Globus pallidus (tissue), 1 donor: ENCODE data around the gene OBSCN.
"Not testable (repeated sequence)": the region's sequence is repeated elsewhere in the genome, so short reads cannot be mapped to it uniquely, and the experiment has no call there.

Experiments
- DNase-seq: peaks from one replicate; pipeline ENCODE4 v3.0.0-alpha.2; 2015; ENCODE audit warnings: low spot score

The OBSCN gene

DNA sequence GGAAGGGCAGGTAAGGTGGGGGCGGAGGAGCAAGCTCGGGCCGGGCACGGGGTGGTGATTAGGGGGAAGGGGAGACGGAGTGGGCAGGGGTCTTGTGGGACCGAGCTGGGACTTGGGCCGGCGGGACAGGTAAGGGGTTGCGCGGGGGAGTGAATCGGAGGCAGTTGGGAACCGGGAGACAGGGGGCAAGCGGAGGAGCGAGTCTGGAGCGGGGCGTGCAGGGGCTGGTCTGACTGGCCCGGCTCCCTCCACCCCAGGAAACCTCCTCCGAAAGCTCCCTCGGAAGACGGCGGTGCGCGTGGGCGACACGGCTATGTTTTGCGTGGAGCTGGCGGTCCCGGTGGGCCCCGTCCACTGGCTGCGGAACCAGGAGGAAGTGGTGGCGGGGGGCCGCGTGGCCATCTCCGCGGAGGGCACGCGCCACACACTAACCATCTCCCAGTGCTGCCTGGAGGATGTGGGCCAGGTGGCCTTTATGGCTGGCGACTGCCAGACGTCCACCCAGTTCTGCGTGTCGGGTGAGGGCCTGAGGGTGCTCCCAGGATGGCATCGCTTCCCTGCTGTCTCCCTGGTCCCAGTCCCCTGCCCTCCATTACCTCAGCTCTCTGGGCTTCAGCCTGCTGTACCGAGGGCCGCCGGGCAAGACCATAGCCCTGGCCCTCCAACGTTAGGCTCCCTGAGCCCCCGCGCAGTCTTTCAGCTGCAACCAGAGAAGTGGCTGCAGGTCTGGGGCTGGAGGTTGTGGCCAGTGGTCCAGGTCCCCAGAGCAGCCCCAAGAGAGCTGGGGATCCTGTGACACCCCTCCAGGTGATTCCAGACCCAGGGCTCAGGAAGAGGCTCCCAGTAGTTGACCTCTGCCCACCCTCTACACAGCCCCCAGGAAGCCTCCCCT lies 6.3 kb downstream of the OBSCN start:
- no peak for DNase-seq

DNA sequence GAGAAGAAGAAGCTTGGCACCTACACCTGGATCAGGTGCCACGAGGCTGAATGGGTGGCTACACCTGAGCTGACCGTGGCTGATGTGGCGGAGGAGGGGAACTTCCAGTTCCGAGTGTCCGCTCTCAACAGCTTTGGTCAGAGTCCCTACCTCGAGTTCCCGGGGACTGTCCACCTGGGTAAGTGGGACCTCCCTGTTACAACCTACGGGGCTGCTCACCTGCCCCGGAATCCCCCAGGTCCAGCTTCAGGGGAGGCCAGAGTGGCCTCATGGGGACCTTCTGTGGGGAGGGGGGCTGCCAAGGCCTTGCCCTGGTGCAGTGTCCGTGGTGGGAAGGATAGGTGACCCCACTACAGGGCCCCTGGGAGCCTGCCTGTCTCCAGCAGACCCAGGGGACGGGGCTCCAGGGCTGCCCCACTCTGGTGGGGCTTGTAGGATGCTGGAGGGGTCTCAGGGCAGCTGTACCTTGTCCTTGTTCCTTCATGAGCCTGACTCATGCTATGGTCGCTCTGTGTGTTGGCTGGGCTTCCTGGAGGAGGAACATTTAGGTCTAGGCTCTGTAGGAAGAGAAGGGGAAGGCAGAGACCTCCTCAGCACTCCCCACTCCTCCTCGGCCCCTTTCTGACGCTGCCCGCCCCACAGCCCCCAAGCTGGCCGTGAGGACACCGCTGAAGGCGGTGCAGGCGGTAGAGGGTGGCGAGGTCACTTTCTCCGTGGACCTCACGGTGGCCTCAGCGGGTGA lies 7.2 kb downstream of the OBSCN start:
- DNase-seq: no peak

DNA sequence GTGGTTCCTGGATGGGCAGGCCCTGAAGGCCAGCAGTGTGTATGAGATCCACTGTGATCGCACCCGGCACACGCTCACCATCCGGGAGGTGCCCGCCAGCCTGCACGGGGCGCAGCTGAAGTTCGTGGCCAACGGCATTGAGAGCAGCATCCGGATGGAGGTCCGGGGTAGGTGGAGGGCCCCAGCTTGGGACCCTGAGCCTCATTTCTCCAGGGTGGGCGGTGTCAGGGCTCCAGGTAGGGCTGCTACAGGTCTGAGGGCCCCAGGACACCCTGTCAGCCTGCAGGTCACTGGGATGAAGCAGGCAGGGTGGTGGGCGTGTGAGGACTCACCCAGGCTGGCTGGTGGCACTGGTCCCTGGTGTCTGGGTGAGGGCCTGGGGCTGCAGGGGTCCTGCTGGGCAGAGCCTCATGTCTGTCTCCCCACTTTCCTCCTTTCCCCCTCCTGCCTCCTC lies 7.8 kb downstream of the OBSCN start:
- no peak for DNase-seq

DNA sequence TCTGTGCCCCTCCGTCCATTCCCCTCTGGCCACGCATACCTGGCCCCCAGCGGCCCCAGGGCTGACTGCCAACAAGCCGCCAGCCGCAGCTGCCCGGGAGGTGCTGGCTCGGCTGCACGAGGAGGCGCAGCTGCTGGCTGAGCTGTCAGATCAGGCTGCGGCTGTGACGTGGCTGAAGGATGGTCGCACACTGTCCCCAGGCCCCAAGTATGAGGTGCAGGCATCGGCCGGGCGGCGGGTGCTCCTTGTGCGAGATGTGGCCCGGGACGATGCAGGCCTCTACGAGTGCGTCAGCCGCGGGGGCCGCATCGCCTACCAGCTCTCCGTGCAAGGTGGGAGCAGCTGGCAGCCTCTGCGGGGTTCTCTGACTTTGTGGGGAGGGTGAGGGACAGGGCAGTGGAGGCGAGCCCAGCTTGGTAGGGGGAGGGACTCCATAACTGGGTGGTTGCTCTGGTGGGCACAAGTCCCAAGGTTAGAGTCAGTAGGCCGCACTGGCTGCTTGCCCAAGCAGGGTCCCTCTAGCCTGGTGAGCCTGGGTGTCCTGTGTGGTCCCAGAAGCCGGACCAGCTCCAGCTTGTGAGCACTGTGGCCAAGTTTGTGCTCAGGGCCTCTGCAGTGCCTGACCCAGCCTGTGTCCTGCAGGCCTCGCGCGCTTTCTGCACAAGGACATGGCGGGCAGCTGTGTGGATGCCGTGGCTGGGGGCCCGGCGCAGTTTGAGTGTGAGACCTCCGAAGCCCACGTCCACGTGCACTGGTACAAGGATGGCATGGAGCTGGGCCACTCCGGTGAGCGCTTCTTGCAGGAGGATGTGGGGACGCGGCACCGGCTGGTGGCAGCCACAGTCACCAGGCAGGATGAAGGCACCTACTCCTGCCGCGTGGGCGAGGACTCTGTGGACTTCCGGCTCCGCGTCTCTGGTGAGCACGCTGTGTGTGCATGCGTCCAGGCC lies 8.8 kb downstream of the OBSCN start:
- no peak for DNase-seq

DNA sequence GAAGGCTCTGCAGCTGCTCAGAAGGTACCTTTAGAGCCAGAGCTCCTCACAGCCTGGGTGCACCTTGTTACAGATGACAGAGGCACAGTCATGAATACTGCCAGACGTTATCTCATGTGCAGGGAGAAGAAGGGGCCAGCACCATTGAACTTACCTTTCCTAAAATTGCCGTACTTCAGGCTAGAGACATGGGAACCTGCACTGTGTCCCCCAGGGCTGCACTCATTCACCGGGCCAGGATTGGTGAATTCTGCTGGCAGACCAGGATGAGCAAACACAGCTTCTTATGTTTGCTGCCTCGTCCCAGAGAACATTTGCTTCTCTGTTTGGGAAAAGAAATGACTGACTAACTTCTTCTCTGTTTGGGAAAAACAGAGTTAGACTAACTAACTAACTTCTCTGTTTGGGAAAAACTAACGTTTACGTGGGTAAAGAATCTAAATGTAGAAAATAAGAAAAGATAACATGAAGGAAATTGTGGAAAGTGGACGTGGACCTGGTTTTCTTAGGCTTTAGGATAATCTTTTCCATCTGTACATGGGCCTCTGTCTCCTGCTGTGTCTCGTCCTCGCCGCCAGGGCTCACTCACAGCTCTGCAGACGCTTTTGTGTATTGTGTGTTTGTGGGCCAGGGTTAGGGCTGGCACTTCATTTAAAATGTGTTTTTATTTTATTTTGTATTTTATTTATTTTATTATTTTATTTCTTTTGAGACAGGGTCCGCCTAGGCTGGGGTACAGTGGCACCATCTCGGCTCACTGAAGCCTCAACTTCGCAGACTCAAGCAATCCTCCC lies 9.9 kb downstream of the OBSCN start:
- no peak for DNase-seq

DNA sequence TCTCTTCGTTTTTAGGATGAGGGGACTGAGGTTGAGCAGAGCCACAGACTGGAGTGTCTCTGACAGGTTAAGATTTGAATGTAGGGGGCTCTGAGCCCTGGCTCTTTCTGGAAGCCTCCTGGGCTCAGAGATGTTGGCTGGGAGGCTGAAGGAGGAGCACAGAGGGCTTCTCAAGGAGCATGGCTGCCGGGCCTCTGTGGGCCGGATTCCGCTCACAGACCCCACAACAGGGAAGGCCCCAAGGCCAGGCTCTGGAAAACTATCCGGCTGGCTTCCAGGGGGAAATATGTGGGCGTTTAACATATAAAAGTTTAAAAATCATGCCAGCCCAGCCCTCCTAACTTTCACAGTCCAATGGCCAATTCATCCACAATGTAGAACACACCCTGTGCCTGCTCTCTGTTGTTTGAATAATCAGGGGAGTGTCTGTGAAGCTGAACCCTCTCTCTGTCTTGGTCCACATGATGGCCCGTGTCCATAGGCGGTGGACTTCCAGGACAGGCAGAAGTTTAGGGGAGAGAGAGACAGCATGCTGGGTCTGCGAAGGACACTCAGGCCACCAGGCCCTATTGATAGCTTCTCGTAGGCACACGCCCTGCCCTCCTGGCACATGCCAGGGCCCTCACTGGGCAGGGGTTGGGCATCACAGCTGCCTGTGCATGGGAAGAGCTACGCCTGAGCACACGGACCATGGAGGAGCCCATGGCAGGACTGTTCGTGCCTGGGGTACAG lies 10.8 kb downstream of the OBSCN start:
- DNase-seq: no peak

DNA sequence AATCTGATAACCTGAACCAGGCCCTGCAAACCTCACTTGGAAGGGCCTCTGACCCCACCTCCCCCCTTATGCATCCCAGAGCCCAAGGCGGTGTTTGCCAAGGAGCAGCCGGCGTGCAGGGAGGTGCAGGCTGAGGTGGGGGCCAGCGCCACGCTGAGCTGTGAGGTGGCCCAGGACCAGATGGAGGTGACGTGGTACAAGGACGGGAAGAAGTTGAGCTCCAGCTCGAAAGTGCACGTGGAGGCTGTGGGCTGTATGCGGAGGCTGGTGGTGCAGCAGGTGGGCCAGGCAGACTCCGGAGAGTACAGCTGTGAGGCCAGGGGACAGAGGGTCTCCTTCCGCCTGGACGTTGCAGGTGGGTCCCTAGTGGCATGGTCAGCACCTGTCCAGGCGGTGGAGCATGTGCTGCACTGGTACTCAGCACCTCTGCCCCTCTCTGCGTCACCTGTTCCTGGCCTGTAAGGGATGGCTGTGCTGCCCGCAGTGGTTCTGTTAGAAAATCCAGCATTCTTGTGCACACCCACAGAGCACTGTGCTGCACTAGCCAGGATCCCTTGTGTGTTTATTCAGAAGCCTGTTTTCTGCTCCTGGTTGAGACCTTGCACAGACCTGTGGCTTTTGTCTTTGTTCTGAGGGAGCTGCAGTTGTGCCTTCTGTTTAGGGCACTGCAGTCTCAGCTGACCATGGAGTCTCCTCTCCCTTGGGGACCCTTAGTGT lies 11.6 kb downstream of the OBSCN start:
- DNase-seq: no peak

DNA sequence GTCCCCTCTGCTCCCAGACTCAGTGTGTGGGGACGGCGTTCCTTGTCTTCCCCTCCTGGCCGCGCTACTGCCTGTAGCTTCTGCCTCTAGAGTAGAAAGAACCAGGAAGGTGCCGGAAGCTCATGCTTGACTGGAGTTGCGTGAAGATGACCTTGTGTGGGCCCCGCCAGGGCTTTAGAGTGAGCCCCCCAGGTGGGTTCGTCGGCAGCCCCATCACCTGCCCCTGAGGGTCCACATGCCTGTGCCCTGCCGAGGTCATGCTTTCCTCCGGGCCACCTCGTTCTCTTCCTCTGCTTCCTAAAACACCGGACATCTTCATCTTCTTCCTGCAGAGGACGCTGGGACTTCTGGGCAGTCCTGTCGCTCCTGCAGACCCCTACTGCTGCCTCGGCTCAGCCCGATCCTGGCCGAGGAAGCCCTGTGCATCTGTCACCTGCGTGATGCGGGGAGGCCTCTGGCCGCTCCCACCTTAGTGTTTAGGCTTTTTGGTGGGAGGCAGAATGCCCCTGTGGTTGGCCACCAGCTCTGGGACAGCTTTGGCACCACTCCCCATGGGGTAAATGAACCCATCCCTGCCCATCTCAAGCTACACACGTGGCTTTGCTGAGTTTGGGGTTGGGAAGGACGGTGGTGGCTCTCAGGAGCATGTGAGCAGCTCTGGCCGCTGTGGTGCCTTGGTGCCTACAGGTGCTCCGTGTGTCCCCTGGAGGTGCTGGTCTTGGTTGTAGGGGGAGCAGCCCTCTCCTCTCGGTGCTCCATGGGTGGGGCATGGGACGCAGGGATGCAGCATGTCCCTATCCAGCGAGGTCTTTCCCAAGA lies 12.3 kb downstream of the OBSCN start:
- no peak for DNase-seq

DNA sequence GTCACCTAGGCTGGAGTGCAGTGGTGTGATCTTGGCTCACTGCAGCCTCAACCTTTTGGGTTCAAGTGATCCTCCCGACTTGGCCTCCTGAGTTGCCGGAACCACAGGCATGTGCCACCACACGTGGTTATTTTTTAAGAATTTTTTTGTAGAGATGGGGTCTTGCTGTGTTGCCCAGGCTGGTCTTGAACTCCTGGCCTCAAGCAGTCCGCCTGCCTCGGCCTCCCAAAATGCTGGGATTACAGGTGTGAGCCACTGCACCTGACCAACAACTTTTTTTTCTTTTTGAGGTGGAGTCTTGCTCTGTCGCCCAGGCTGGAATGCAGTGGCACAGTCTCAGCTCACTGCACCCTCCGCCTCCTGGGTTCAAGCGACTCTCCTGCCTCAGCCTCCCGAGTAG lies 13.3 kb downstream of the OBSCN start:
- not testable (repeated sequence) for DNase-seq

DNA sequence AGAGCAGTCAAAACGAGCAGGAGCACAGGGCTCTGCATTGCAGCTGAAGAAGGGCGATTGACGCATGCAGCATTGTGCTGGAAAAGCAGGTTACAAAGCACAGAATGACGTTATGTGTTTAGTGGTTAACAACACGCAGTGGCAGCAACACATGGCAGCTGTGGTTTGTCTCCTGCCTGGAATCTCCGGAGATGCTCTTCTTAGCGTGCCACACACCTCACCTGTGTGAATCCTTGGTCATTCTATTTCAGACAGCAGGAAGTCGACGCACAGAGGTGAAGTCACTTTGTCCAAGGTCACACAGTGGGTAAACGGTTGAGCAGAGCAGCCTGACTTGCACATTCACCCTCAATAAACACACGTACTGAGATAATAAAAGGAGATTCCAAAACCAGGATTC lies 14.7 kb downstream of the OBSCN start:
- no peak for DNase-seq

DNA sequence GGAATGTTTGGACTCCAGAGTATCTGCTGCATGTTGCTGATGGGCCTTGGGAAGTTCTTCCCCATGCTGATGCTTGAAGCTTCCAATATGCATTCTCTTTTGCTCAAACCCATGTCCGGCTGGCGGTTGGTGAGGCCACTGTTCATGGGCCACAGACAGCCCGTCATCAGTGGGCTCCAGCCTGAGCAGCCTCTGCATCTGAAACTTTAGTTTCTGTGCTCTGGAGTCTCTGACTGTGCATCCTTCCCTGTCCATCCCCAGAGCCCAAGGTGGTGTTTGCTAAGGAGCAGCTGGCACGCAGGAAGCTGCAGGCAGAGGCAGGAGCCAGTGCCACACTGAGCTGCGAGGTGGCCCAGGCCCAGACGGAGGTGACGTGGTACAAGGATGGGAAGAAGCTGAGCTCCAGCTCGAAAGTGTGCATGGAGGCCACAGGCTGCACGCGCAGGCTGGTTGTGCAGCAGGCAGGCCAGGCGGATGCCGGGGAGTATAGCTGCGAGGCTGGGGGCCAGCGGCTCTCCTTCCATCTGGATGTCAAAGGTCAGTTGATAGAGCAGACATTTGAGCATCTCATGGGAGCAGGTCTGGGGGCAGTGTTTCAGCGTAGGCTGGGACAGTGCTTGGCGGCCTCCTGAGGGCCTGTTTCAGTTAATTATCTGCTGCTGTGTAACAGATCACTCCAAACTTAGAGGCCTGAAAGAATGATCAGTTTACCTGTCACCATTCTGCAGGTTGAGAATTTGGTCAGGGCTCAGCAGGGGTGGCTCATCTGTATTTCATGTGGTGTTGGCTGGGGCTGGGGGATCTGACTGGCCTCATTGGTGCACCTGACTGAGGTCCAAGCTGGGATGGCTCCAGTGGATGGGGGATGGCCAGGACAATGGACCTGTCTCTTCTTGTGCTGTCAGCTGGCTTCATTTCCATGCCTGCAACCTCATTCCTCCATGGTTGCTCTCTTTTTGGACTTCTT lies 16.6 kb downstream of the OBSCN start:
- no peak for DNase-seq

DNA sequence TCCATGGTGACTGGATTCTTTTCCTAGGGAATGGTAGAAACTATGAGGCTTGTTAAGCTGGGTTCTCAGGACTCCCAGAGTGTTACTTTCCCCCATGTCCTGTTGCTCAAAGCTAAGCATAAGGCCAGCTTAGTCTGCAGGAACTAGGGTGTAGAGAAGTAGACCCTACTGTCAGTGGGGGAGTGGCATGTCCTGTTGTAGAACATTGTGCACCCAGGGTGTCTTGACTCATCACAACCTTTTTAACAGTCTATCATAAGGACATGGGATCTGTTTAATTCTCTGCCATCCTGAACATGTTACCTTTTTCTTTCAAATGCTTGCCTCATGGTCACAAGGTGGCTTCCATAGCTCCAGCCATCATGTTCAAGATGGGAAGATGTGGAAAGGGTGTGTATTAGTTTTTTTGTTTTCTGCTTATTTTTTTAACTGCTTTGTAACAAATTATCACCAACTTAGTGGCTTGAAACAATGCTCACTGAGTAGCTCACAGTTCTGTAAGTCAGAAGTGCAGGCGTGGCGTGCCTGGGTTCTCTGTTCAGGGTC lies 17.4 kb downstream of the OBSCN start:
- DNase-seq: no peak

DNA sequence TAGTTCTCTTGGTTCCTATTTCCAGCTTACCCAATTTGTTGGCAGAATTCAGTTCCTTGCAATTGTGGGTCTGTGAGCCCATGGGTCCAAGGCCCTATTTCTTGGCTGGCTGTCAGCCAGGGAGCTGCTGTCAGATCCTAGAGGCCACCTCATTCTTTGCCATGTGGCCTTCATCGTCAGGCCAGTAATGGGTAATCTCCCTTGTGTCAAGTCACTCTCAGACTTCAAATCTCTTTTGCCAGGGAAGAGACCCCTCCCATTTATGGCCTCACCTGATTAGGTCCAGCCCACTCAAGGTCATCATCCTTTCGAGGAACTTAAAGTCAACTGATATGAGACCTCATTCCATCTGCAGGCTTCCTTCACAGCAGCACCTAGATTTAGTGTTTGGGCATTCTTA lies 17.9 kb downstream of the OBSCN start:
- no peak for DNase-seq

DNA sequence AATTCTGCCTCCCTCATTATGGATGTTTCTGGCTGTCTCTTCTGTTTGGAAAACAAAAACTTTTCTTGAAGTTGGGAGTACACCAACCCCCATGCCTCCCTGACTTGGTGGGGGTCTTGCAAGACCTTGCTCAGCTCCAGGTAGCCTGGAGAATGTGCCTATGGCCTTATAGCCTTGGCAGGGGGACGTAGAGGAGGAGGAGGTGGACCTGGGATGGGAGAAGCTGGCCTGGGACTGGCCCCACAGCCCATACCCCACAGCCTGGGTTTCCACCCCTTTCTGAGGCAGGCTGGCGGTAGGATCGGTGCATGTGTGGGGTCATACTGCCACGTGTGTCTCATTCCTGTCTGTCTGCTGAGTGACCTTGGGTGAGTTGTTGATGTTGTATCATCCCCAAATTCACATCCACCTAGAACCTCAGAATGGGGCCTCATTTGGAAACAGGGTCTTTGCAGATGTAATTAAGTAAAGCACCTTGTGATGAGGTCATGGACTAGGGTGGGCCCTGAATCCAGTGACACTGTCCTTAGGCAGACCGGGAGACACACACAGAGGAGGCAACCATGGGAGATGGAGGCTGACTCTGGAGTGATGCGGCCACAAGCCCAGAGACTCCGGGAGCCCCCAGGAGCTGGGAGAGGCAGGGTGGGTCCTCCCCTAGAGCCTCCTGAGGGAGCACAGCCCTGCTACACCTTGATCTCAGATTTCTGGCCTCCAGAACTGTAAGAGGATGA lies 18.5 kb downstream of the OBSCN start:
- no peak for DNase-seq

DNA sequence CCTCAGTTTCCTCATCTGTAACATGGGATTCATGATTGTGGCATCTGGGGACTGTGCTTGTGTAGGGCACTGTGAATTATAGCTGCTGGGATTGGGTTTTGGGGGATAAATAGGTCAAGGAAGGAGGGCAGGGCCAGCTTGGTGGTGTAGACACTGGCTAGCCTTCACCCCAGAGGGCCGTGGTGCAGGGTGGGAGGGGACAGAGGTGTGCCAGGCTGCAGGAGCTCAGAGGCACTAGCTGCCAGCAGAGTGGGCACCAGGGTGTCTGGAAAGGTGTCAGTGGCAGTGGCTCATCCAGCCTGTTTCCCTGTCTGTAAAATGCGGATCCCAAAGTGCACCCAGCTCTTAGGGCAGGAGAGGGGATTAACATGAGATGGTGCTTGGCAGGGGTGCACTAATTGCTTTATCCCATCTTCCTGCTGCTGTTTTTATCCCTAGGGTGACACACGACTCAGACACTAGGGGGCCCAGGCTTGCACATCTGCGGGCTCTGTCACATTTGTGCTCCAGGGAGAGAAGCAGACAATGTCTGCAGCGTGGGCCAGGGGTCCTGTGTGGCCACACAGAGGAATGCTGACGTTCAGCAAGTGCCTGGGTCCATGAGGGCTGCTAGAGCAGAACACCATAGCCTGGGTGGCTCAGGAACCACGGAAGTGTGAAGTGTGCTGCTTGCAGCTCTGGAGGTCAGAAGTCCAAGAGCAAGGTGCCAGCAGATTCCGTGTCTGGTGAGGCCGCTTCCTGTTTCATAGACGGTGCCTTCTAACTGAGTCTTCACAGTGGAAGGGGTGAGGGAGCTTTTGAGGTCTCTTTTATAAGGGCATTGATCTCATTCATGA lies 19.3 kb downstream of the OBSCN start:
- no peak for DNase-seq

DNA sequence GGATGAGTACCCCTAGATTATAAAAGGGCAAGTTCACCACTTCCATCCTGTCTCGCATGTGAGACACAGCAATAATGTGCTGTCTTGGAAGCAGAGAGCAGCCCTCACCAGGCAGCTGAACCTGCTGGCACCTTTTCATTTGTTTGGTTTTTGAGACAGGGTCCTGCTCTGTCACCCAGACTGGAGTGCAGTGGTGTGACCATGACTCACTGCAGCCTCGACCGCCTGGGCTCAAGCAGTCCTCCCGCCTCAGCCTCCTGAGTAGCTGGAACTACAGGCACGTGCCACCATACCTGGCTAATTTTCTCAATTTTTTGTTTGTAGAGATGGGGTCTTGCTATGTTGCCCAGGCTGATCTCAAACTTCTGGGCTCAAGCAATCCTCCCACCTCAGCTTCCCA lies 20.3 kb downstream of the OBSCN start:
- DNase-seq: not testable (repeated sequence)
